Activated CD8-positive, alpha-beta memory T cell treated with anti-CD3 and anti-CD28 coated beads, Interleukin-2, amount 50 U/mL, for 1 hour (primary cell): ENCODE results near the gene CAST.

ENCODE experiments used
- DNase-seq: peaks from one replicate; pipeline ENCODE4 v3.0.0-alpha.2; 2020; ENCODE audit errors: extremely low read depth

The CAST gene

GRCh38 chr5:96818125-96818788 lies 156.1 kb downstream of the CAST start:
- no peak for DNase-seq

- no peak for DNase-seq
Measured at GRCh38 chr5:96819806-96820205, 157.6 kb downstream of the CAST start.

GRCh38 chr5:96821260-96821916 lies 159.2 kb downstream of the CAST start:
- DNase-seq, result no peak

DNA sequence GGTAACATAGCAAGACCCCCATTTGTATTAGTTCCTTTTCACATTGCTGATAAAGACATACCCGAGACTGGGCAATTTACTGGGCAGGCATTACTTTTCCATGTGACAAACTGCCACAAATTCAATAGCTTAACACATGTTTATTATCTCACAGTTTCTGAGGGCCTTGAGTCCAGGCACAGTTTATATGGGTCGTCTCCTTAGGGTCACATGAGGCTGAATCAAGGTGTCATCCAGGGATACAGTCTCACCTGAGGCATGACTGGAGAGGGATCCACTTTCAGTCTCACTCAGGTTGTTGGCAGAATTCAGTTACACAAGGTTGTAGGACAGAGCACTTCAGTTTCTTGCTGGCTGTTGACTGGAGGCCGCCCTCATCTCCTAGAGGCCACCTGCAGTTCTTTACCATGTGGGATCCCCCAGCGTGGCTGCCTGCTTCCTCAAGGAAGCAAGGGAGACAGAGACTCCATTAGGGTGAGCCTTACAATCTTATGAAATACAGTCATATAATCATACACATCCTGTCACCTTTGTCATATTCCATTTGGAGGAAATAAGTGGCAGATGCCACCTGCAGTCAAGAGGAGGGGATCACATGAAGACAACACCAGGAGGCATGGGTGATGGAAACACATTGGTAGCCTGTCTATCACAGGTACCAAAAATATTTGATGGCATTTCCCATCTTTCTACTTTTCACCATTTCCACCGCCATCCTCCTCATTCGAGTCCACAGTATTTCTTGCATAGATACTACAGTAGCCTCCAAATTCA lies 160.7 kb downstream of the CAST start:
- no peak for DNase-seq

GRCh38 chr5:96823900-96824380 lies 161.8 kb downstream of the CAST start:
- no peak for DNase-seq
